ENCODE results near the gene CDK19.
"Not testable (repeated sequence)": the region's sequence is repeated elsewhere in the genome, so short reads cannot be mapped to it uniquely, and the experiment has no call there.

The CDK19 gene

DNA sequence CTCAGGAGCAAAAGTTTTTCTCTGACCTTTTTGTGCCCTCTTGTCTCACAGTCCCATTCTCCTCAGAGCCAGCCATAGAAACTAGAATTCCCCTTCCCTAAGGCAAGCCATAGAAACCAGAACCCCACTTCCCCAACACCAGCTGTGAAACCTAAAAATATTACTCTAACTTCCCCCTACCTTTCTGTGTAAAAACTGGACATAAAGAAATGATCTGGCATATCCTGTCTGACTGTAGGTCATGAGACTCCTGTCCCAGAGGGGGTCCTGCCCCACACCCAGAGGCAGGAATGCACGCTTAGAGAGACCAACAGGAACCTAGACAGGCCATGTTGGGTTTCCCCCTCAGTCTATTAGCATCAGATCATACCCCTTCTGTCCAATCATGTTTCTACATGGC is 198.2 kb downstream of the CDK19 start:
- Histone ChIP-seq H3K4me3 (ENCODE audit: low read depth in 1 of 2, low read length in 2 of 2) (no peak overlapping the region), H3K27ac (ENCODE audit: low read depth, low read length) (no peak overlapping the region), H3K9ac (ENCODE audit: low read depth in 1 of 2, low read length in 2 of 2) (no peak overlapping the region), H3K27me3 (ENCODE audit: control insufficient read depth in 1 of 2, insufficient read depth in 2 of 2, low read length in 2 of 2) (no peaks in the 10 kb centered on the region), H3K36me3 (ENCODE audit: control insufficient read depth in 1 of 2, insufficient read depth in 2 of 2, low read length in 2 of 2) (peaks cover 20 to 31% of the 10 kb centered on the region in 2 donors), H3K9me3 (ENCODE audit: control insufficient read depth in 1 of 2, low read length in 2 of 2) (no peaks in the 10 kb centered on the region), H3K4me1 (ENCODE audit: control insufficient read depth in 1 of 2, insufficient read depth in 2 of 2, low read length in 2 of 2) (no peaks in the 10 kb centered on the region)

DNA sequence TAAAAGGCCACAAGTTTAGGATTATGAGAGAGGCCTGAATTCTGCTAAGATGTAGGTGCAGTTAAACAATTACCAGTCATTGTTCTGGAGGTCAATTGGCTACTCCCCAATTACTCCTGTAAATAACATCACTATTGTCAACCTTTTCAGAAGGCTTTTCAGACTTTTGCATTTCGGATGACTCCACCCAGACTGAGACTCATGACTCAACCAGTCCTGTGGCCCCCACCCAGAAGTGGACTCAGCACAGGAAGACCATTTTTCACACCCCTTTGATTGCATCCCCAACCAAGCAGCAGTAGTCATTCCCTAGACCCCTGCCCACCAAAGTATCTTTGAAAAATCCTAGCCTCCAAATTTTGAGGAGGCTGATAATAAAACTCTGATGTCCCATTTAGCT is 199.5 kb downstream of the CDK19 start:
- H3K27ac ChIP-seq (ENCODE audit: low read depth, low read length) = no peak overlapping the region
- no peak overlapping the region for H3K9ac ChIP-seq (ENCODE audit: low read depth in 1 of 2, low read length in 2 of 2)
- H3K9me3 ChIP-seq (ENCODE audit: control insufficient read depth in 1 of 2, low read length in 2 of 2) = no peaks in the 10 kb centered on the region
- H3K4me1 ChIP-seq (ENCODE audit: control insufficient read depth in 1 of 2, insufficient read depth in 2 of 2, low read length in 2 of 2) = no peaks in the 10 kb centered on the region
- H3K4me3 ChIP-seq (ENCODE audit: low read depth in 1 of 2, low read length in 2 of 2) = no peak overlapping the region
- H3K36me3 ChIP-seq (ENCODE audit: control insufficient read depth in 1 of 2, insufficient read depth in 2 of 2, low read length in 2 of 2) = peaks cover 11 to 23% of the 10 kb centered on the region in 2 donors
- no peaks in the 10 kb centered on the region for H3K27me3 ChIP-seq (ENCODE audit: control insufficient read depth in 1 of 2, insufficient read depth in 2 of 2, low read length in 2 of 2)

DNA sequence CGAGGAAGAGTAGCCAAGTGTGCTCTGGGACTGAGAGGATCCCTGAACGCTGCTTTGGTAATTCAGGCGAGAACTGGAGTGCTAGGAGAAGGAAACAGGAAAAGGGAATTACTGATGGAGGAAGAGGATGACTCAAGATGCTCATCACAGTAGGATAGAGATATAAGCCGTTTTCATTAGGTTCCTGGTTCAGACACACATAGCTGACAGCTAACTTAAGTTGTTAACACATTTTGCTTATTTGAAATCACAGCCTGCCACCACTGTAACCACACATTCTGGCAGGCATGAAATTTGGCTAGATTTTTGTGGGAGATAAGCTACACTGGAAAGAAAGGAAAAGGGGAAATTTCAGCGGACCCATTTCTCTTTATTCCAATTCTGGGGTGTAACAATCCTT is 200.7 kb downstream of the CDK19 start:
- Histone ChIP-seq H3K27ac (ENCODE audit: low read depth, low read length) (no peak overlapping the region), H3K4me3 (ENCODE audit: low read depth in 1 of 2, low read length in 2 of 2) (no peak overlapping the region), H3K27me3 (ENCODE audit: control insufficient read depth in 1 of 2, insufficient read depth in 2 of 2, low read length in 2 of 2) (no peaks in the 10 kb centered on the region), H3K36me3 (ENCODE audit: control insufficient read depth in 1 of 2, insufficient read depth in 2 of 2, low read length in 2 of 2) (peaks cover 11 to 23% of the 10 kb centered on the region in 2 donors), H3K9me3 (ENCODE audit: control insufficient read depth in 1 of 2, low read length in 2 of 2) (no peaks in the 10 kb centered on the region), H3K4me1 (ENCODE audit: control insufficient read depth in 1 of 2, insufficient read depth in 2 of 2, low read length in 2 of 2) (no peaks in the 10 kb centered on the region), H3K9ac (ENCODE audit: low read depth in 1 of 2, low read length in 2 of 2) (no peak overlapping the region)

DNA sequence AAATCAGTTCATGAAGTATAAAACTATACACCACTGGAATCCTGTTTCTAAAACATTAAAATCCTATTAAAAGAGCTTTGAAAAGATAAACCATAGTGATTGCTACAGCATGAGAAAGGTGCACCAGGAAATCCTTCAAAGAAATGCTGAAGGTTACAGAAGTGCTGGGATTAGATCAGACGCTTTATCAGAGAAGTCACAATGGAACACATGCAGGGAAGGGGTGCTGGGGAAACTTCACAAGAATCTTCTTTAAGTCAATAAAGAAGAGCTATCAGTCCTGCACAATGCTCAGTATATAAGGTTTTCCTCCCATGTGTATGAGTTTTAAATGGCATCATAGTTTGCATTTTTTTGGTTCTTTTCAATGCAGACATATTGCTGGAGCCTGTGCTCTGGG is 201.2 kb downstream of the CDK19 start:
- Histone ChIP-seq H3K27me3 (ENCODE audit: control insufficient read depth in 1 of 2, insufficient read depth in 2 of 2, low read length in 2 of 2) (no peaks in the 10 kb centered on the region), H3K36me3 (ENCODE audit: control insufficient read depth in 1 of 2, insufficient read depth in 2 of 2, low read length in 2 of 2) (peaks cover 11 to 21% of the 10 kb centered on the region in 2 donors), H3K27ac (ENCODE audit: low read depth, low read length) (no peak overlapping the region), H3K4me3 (ENCODE audit: low read depth in 1 of 2, low read length in 2 of 2) (no peak overlapping the region), H3K4me1 (ENCODE audit: control insufficient read depth in 1 of 2, insufficient read depth in 2 of 2, low read length in 2 of 2) (no peaks in the 10 kb centered on the region), H3K9ac (ENCODE audit: low read depth in 1 of 2, low read length in 2 of 2) (no peak overlapping the region), H3K9me3 (ENCODE audit: control insufficient read depth in 1 of 2, low read length in 2 of 2) (no peaks in the 10 kb centered on the region)

DNA sequence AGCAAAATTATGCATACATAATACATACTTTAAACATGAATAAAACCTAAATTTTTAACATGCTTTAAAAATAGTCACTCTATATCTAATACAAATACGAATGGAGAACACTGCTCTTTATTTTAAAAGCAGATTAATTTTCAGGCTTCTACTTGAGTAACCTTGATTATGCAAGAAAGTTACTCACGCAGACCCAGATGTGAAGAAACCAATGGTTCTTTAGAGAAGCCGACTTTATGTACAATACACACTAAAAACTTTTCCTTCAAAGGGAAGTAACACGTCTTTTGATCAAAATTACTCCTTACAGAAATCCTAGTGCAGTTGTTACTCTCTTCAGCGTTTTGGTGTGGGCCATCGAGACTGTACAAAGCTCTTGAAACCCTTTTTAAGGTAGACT is 201.9 kb downstream of the CDK19 start:
- Histone ChIP-seq H3K36me3 (ENCODE audit: control insufficient read depth in 1 of 2, insufficient read depth in 2 of 2, low read length in 2 of 2) (peaks cover 11 to 15% of the 10 kb centered on the region in 2 donors), H3K9ac (ENCODE audit: low read depth in 1 of 2, low read length in 2 of 2) (no peak overlapping the region), H3K27me3 (ENCODE audit: control insufficient read depth in 1 of 2, insufficient read depth in 2 of 2, low read length in 2 of 2) (no peaks in the 10 kb centered on the region), H3K4me3 (ENCODE audit: low read depth in 1 of 2, low read length in 2 of 2) (no peak overlapping the region), H3K27ac (ENCODE audit: low read depth, low read length) (no peak overlapping the region), H3K4me1 (ENCODE audit: control insufficient read depth in 1 of 2, insufficient read depth in 2 of 2, low read length in 2 of 2) (no peaks in the 10 kb centered on the region), H3K9me3 (ENCODE audit: control insufficient read depth in 1 of 2, low read length in 2 of 2) (no peaks in the 10 kb centered on the region)

DNA sequence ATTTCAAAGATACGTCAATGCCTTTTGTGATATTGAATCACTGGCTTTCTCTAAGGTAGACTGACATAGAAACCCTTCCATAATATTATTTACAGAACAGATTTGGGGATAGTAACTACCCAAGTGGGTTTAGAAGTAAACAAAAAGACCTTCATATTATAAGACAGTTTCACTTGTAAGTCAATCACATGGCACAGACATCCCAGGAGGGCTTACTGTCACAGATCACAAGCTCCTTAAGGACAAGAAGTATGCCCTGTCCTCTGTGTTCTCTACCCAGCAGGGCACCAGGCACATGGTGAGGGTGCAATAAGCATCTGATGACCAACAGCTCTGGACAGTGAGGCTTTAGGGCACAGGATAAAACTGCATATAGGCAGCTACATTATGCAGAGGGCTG is 203.0 kb downstream of the CDK19 start:
- Histone ChIP-seq H3K9me3 (ENCODE audit: control insufficient read depth in 1 of 2, low read length in 2 of 2) (no peaks in the 10 kb centered on the region), H3K27ac (ENCODE audit: low read depth, low read length) (no peak overlapping the region), H3K4me1 (ENCODE audit: control insufficient read depth in 1 of 2, insufficient read depth in 2 of 2, low read length in 2 of 2) (no peaks in the 10 kb centered on the region), H3K36me3 (ENCODE audit: control insufficient read depth in 1 of 2, insufficient read depth in 2 of 2, low read length in 2 of 2) (peaks cover 11 to 15% of the 10 kb centered on the region in 2 donors), H3K9ac (ENCODE audit: low read depth in 1 of 2, low read length in 2 of 2) (no peak overlapping the region), H3K27me3 (ENCODE audit: control insufficient read depth in 1 of 2, insufficient read depth in 2 of 2, low read length in 2 of 2) (no peaks in the 10 kb centered on the region), H3K4me3 (ENCODE audit: low read depth in 1 of 2, low read length in 2 of 2) (no peak overlapping the region)

DNA sequence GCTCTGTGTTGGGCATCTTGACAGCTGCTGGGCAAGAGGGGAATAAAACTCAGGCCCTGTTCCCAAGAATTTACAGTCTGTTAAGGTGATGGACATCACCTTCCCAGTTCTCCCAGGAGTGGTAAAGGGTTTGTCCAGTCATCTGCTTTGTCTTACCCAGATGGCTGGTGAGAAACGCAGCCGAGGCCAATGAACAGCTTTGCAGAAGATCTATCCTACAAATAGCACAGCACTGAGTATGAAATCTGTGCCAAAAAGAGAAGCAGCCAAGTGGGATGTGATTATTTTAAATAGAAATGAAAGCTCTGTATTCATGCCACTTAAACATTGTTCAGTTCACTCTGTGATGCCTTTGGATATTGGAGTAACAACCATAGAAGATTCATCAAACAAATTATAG is 206.2 kb downstream of the CDK19 start:
- no peaks in the 10 kb centered on the region for H3K4me1 ChIP-seq (ENCODE audit: control insufficient read depth in 1 of 2, insufficient read depth in 2 of 2, low read length in 2 of 2)
- peaks cover 3 to 9% of the 10 kb centered on the region in 2 donors for H3K36me3 ChIP-seq (ENCODE audit: control insufficient read depth in 1 of 2, insufficient read depth in 2 of 2, low read length in 2 of 2)
- H3K27me3 ChIP-seq (ENCODE audit: control insufficient read depth in 1 of 2, insufficient read depth in 2 of 2, low read length in 2 of 2) = no peaks in the 10 kb centered on the region
- H3K4me3 ChIP-seq (ENCODE audit: low read depth in 1 of 2, low read length in 2 of 2) = no peak overlapping the region
- no peaks in the 10 kb centered on the region for H3K9me3 ChIP-seq (ENCODE audit: control insufficient read depth in 1 of 2, low read length in 2 of 2)
- no peak overlapping the region for H3K27ac ChIP-seq (ENCODE audit: low read depth, low read length)
- H3K9ac ChIP-seq (ENCODE audit: low read depth in 1 of 2, low read length in 2 of 2) = no peak overlapping the region

DNA sequence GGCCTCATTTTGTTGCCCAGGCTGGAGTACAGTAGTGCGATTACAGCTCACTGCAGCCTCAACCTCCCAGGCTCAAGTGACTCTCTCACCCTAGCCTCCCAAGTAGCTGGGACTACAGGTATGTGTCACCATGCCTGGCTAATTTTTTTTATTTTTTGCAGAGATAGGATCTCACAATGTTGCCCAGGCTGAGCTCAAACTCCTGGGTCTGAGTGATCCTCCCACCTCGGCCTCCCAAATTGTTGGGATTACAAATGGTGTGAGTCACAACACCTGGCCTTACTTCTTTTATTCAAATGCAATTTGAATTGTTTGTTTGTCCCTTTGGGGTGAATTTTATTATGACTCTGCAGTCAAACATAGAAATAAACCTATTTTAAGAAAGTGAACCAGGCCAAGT is 207.1 kb downstream of the CDK19 start:
- Histone ChIP-seq H3K27me3 (ENCODE audit: control insufficient read depth in 1 of 2, insufficient read depth in 2 of 2, low read length in 2 of 2) (no peaks in the 10 kb centered on the region), H3K9me3 (ENCODE audit: control insufficient read depth in 1 of 2, low read length in 2 of 2) (no peaks in the 10 kb centered on the region), H3K4me3 (ENCODE audit: low read depth in 1 of 2, low read length in 2 of 2) (no peak overlapping the region), H3K4me1 (ENCODE audit: control insufficient read depth in 1 of 2, insufficient read depth in 2 of 2, low read length in 2 of 2) (no peaks in the 10 kb centered on the region), H3K9ac (ENCODE audit: low read depth in 1 of 2, low read length in 2 of 2) (no peak overlapping the region), H3K27ac (ENCODE audit: low read depth, low read length) (no peak overlapping the region), H3K36me3 (ENCODE audit: control insufficient read depth in 1 of 2, insufficient read depth in 2 of 2, low read length in 2 of 2) (no peaks in the 10 kb centered on the region)

DNA sequence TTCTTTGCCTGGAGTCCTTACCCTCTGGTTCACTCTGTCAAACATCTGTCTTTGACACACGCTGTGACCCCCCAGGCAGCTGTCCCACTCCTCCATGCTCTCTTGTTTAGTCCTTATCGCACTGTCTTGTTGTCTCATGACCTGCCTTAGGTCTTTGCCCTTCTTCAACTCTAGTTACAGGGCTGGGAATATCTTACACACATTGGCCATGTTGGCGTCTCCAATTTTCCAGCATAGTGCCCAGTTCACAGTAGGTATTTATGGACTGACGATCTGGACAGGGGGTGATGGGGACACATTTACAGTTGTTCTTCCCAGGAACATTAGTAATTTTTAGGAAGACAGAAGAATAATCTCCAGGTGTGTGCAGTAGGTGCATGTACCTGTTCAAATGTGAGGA is 209.1 kb downstream of the CDK19 start:
- H3K27me3 ChIP-seq (ENCODE audit: control insufficient read depth in 1 of 2, insufficient read depth in 2 of 2, low read length in 2 of 2) = no peaks in the 10 kb centered on the region

DNA sequence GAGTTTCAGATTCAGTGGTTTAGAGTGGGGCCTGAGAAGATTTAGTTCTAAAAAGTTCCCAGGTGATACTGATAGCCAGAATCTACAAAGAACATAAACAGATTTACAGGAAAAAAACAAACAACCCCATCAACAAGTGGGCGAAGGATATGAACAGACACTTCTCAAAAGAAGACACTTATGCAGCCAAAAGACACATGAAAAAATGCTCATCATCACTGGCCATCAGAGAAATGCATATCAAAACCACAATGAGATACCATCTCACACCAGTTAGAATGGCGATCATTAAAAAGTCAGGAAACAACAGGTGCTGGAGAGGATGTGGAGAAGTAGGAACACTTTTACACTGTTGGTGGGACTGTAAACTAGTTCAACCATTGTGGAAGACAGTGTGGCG is 214.6 kb downstream of the CDK19 start:
- not testable (repeated sequence) for H3K27ac ChIP-seq (ENCODE audit: low read depth, low read length); H3K36me3 ChIP-seq (ENCODE audit: control insufficient read depth in 1 of 2, insufficient read depth in 2 of 2, low read length in 2 of 2); H3K9me3 ChIP-seq (ENCODE audit: control insufficient read depth in 1 of 2, low read length in 2 of 2); H3K9ac ChIP-seq (ENCODE audit: low read depth in 1 of 2, low read length in 2 of 2); H3K4me3 ChIP-seq (ENCODE audit: low read depth in 1 of 2, low read length in 2 of 2); H3K4me1 ChIP-seq (ENCODE audit: control insufficient read depth in 1 of 2, insufficient read depth in 2 of 2, low read length in 2 of 2); H3K27me3 ChIP-seq (ENCODE audit: control insufficient read depth in 1 of 2, insufficient read depth in 2 of 2, low read length in 2 of 2)

More for the DNA sequence above, 209.1 kb downstream of the CDK19 start:
- Histone ChIP-seq H3K9ac (ENCODE audit: low read depth in 1 of 2, low read length in 2 of 2) (no peak overlapping the region), H3K4me1 (ENCODE audit: control insufficient read depth in 1 of 2, insufficient read depth in 2 of 2, low read length in 2 of 2) (no peaks in the 10 kb centered on the region), H3K27ac (ENCODE audit: low read depth, low read length) (no peak overlapping the region), H3K4me3 (ENCODE audit: low read depth in 1 of 2, low read length in 2 of 2) (no peak overlapping the region), H3K36me3 (ENCODE audit: control insufficient read depth in 1 of 2, insufficient read depth in 2 of 2, low read length in 2 of 2) (no peaks in the 10 kb centered on the region), H3K9me3 (ENCODE audit: control insufficient read depth in 1 of 2, low read length in 2 of 2) (no peaks in the 10 kb centered on the region)

DNA sequence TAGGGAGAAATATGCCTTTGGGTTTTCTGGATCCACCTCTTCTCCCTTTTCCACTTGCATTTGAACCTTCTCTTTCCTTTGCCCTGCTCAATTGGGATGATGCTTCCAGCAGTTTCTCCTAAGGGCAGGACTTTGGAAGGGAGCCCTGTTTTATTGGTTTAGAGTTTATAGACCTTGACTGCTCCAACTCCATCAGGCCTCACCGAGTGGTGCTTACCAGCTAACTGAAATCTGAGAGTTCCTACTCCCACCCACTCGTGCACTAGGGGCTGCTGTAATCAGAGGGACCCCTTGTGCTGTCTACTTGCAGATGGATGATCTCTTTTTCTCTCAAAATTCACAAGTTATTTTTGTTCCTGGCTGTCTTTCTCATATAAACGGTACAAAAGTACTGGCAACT is 217.5 kb downstream of the CDK19 start:
- H3K27me3 ChIP-seq (ENCODE audit: control insufficient read depth in 1 of 2, insufficient read depth in 2 of 2, low read length in 2 of 2) = no peaks in the 10 kb centered on the region
- H3K9ac ChIP-seq (ENCODE audit: low read depth in 1 of 2, low read length in 2 of 2) = no peak overlapping the region
- no peak overlapping the region for H3K27ac ChIP-seq (ENCODE audit: low read depth, low read length)
- no peaks in the 10 kb centered on the region for H3K4me1 ChIP-seq (ENCODE audit: control insufficient read depth in 1 of 2, insufficient read depth in 2 of 2, low read length in 2 of 2)
- H3K4me3 ChIP-seq (ENCODE audit: low read depth in 1 of 2, low read length in 2 of 2) = no peak overlapping the region
- H3K9me3 ChIP-seq (ENCODE audit: control insufficient read depth in 1 of 2, low read length in 2 of 2) = no peaks in the 10 kb centered on the region
- H3K36me3 ChIP-seq (ENCODE audit: control insufficient read depth in 1 of 2, insufficient read depth in 2 of 2, low read length in 2 of 2) = no peaks in the 10 kb centered on the region
